AML-193 (cell line): ENCODE measurements around the gene FAT2.

ENCODE experiments used
- DNase-seq, 2 experiments: peaks; one replicate each; lab custom pipeline; 2025; lab: John Stamatoyannopoulos, UW

The FAT2 gene, protein sequence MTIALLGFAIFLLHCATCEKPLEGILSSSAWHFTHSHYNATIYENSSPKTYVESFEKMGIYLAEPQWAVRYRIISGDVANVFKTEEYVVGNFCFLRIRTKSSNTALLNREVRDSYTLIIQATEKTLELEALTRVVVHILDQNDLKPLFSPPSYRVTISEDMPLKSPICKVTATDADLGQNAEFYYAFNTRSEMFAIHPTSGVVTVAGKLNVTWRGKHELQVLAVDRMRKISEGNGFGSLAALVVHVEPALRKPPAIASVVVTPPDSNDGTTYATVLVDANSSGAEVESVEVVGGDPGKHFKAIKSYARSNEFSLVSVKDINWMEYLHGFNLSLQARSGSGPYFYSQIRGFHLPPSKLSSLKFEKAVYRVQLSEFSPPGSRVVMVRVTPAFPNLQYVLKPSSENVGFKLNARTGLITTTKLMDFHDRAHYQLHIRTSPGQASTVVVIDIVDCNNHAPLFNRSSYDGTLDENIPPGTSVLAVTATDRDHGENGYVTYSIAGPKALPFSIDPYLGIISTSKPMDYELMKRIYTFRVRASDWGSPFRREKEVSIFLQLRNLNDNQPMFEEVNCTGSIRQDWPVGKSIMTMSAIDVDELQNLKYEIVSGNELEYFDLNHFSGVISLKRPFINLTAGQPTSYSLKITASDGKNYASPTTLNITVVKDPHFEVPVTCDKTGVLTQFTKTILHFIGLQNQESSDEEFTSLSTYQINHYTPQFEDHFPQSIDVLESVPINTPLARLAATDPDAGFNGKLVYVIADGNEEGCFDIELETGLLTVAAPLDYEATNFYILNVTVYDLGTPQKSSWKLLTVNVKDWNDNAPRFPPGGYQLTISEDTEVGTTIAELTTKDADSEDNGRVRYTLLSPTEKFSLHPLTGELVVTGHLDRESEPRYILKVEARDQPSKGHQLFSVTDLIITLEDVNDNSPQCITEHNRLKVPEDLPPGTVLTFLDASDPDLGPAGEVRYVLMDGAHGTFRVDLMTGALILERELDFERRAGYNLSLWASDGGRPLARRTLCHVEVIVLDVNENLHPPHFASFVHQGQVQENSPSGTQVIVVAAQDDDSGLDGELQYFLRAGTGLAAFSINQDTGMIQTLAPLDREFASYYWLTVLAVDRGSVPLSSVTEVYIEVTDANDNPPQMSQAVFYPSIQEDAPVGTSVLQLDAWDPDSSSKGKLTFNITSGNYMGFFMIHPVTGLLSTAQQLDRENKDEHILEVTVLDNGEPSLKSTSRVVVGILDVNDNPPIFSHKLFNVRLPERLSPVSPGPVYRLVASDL (N-terminal part only)

DNA sequence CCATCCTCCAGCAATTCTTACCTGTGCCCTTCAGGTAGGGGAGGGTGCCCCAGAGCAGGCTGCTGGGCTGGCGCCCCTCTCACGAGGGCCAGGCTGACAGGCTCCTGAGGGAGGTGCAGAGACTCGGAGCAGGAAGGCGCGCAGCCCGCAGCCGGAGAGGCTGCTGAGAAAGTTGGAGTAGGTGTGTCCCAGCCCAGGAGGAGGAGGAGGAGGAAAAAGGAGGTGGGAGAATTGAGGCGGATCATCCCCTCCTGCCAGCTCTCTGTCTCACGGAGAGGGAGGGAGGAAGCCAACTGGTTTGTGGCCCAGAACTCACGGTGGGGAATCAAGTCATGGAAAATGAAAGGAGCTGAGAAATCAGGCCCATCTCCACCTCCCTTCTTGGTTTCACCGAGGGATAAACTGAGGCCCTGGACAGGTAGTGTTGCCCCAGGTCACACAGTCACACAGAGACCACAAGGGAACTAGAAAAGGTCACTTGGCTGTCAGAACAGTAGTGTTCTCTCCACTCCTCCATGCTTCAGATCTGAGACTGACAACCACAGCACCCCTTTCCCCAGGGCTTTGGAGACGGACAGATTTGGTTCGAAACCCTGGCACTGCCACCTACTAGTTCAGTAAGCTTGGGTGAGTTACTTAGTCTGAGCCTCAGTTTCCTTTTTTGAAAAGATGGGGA is at the start of gene FAT2:
Gene FAT2 (minus strand): TSS at position 188 of the 676 bp plus-strand sequence. CDS start 22,400 bp downstream, outside the sequence.
- DNase-seq: no peak

- DNase-seq: no peak
Measured at GRCh38 chr5:151638619-151639018, 47.5 kb upstream of the FAT2 start.

GRCh38 chr5:151637676-151638075 is 46.5 kb upstream of the FAT2 start:
- DNase-seq: no peak

DNA sequence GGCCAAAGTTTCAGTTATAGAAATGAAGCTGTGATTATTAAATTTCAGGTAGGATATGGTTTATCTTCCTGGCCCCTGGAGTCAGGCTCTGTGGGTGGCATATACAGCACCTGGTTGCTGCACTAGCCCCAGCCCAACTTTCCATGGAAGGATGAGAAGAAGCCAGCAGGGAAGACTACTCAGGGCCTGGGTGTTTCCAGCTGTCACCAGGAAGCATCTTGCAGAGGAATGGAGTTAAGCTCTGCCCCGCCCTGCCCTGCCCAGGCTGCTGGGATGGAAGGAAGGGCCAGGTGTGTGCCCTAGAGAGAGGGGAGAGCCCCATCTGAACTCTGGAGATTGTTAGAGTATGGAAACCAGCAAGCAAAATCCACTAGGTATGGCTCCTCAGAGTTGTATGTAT is 42.8 kb upstream of the FAT2 start:
- no peak for DNase-seq

DNA sequence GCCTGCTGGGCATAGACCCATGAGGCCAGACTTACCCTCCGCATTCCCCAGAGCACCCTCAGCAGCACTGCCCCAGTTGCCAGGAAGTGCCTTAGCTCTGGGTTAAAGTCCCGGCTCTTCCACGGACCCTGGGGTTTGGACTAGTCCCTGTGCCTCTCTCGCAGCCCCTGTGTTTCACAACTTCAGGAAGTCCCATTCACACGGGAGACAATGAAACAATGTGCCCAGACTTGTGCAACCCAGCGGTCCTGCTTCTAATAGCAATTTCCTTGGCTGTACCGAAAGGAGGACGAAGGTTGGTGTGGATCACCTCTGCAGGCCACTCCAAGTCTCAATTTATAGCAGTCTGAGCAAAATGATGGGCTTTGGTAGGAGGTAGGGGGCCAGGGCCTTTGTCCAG is 41.8 kb upstream of the FAT2 start:
- no peak for DNase-seq

GRCh38 chr5:151632524-151632923 is 41.4 kb upstream of the FAT2 start:
- DNase-seq: no peak

DNA sequence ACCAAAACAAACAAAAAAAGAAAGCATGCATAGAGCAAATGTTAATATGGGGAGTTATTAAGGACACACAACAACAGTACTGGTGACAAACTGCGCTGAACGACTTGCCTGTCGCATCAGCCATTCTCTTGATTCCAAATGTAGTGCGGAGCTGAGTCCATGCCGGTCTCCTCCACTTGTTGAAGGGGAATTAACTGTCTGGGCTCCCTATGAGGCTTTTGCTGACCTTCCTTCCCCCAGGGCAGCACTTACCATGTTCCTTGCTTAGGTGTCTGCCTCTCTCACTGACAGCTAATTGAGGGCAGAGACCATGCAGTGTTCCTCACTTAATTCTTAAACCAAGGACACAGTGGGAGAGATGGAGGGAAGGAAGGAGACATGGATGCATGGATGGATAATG is 40.8 kb upstream of the FAT2 start:
- DNase-seq: no peak

- DNase-seq: no peak
Measured at GRCh38 chr5:151630088-151630487, 39.0 kb upstream of the FAT2 start.

- no peak for DNase-seq
Measured at GRCh38 chr5:151628112-151628823, 37.1 kb upstream of the FAT2 start.

DNA sequence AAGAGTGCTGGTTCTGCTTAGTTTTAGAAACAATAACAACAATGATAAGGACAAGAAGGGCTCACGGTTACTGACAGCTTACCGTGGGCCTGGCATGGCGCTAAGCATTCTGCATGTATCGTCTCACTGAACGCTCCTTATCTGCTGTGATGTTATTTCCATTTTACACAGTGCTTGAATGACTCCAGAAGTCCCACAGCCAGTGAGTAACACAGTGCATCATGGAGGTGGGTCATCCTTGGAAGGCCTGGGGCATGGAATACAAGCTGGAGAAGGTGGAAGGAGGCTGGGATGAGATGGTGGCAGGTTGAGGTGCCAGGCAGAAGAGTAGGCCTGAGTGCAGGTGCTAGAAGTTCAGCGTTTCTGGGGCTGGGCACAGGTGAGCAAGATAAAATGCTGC is 36.5 kb upstream of the FAT2 start:
- DNase-seq: no peak

DNA sequence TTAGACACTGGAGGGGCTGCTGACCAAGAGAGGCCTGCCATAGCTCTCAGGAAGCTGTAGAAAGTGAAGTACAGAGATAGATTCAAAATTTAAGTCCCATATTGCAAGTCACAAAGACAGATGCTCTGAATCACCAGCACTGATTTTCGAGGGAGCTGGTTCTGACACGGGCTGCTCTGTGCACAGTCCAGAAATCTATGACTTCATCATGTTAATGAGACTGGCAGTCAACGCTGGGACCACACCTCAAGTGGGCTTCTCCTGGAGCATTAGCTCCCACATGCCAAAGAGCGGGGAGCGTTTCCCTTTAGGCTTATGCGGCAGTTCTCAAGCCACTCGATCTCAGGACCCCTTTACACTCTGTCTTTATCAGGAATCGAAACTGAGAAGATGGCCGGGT is 34.2 kb upstream of the FAT2 start:
- DNase-seq: no peak

GRCh38 chr5:151624476-151624875 is 33.3 kb upstream of the FAT2 start:
- DNase-seq: no peak

- no peak for DNase-seq
Measured at GRCh38 chr5:151622367-151623088, 31.4 kb upstream of the FAT2 start.

DNA sequence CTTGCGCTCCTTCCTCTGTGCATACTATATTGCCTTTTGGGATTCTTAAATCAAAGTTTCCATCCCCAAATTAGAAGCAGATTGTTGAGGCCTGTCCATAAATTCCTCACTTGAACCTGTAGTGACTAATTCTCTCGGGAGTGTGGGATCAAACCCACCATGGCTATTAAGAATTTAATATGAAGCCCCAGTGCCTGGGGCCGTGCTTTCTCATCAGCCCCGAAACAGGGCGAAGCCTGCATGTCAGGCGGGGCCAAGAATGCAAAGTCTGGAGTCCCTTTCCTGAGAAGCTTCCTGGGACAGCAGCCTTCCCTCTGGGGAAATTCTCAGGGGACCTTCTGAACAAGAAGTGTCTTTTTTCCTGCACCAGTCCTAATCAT is 29.3 kb upstream of the FAT2 start:
- DNase-seq: no peak

DNA sequence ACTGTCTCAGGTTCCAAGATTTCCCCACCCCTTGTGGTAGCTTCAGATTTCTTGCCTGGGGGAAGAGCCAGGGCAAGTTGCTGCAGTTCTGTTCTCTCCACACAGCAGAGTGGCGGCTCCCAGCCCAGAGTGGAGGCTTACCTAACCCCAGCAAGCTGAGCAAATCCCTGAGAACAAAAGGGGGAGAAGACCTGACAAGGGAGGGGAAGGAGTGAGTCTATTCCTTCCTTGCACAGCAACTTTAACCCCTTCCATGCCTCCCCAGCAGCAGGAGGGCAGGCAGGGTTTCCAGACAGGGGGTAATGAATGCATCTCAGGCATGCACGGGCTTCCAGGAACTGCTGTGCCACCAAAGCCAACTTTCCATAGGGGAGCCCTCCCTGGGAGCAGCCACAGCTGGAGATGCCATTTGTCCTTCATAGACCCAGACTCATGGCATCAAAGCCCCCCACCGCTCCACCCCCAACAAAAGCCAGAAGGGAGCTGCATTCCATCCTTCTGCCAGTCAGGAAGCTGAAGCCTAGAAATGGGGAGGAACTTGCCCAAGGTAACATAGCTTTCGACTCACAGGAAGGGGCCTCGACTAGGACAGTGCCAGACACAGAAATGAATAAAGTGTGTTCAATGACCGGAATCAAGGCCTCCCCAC is 28.8 kb upstream of the FAT2 start:
- no peak for DNase-seq

DNA sequence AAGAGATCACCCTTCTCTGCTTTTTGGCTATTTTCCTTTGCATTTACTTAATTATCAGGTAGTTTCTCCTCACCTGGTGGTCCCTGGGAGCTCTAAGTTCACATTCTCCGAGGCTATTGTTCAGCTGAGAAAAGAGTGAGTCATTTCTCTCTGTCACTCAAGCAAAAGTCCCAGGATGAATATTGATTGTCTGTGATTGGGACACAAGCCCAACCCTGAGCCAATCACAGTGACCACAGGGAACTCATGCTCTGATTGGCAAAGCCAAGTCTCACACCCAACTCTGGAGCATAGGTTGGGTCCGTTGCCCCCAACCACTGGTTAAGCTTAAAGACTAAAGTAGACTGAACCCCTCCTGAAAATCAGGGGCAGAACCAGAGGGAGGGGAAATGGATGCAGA is 27.8 kb upstream of the FAT2 start:
- DNase-seq: no peak

DNA sequence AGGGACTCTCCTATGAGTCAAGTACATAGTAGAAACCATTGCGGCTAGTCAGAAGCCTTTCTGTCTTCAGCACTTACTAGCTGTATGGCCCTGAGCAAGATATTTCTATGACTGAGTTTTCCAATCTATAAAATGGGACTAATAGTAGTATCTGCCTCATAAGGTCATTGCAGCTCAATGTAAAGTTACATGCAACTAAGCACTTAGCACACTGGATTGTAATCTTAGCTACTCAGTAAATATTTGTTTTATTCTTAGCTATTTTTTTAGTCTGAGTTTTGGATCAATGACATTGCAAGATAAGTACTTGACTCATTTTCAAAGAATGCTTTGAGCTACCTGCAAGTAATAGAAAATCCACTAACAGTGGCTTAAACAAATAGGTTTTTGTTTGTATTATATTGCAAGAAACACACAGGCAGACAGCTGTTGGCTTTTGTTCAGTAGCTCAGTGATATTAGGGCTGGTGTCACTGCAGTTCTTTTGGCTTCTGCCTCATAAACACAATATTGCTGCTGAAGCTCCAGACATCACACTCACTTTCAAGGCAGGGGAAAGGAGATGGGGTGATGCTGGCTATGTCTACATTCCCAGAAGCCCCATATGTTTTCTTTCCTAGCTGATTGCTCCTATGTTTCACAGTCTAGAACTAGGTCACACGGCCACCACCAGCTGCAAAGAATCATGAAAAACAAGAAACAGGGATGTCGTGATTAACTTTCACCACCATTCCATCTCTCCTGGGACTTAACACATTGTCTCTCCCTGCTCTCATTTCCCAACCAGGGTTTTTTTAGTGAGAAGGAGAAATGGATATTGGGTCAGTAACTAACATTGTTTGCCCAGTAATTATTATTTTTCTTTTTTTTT is 26.9 kb upstream of the FAT2 start:
- no peak for DNase-seq

- no peak for DNase-seq
Measured at GRCh38 chr5:151617383-151617840, 26.3 kb upstream of the FAT2 start.

DNA sequence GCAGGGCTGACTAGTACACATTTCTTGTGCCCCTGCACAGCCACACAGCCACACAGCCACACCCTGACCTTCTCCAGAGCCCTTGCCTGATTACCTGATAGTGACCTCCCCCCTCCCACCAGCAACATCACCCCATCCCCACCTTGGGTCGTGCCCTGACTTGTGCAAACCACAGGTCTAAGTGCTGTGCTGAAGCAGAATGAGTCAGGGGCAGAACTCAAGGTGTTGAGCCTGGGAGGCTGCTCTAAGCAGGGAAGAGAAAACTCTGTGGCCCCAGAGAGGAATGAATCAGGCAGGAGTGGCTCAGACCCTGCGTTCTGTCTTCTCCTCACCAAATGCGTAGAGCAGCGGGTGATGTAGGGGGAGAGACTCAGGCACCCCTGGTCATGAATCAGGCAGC is 24.3 kb upstream of the FAT2 start:
- DNase-seq: no peak
